ENCODE measurements around the gene OAT. TPM values are rescaled to one million over a fixed set of nuclear protein-coding genes. Genes with fewer than 3 reads are reported as not detected.

Gene OAT
- total RNA-seq, 6 experiments from 2014 or later: 5.2 to 43.8 (median 20.1) TPM

DNA sequence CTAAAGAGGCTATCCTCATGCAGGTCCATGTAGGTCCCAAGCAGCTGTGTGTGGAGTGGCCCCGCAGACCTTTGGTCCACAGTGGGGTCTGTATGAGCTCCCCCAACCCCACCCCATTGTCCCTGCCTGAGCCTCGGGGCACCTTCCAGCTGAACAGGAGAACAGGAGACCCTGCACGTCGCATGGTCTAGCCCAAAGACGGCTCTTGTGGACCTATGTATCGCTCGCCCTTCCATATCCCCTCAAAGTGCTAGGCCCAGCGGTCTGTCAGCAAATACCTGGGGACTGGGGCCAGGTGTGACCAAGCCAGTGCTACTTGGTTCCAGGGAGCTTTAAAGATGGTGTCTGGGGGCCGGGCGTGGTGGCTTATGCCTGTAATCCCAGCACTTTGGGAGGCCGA lies 43.0 kb downstream of the OAT start:
- no peak for TF ChIP-seq CTCF (IDR thresholded peaks at IDR 0.05)
- TF ChIP-seq POLR2A (IDR thresholded peaks at IDR 0.05): no peak
- Histone ChIP-seq H3K9me3 (no peaks in the 10 kb centered on the region), H3K4me1 (no peaks in the 10 kb centered on the region), H3K4me3 (no peak overlapping the region), H3K36me3 (no peaks in the 10 kb centered on the region), H3K27me3 (no peaks in the 10 kb centered on the region), H3K27ac (no peak overlapping the region)
- ATAC-seq (no peak), DNase-seq (no peak)
- intact Hi-C loops (cut with DNase I): loop anchor here in 1 of 2 donors (5.0 kb wide), 1 partner anchor 378 kb away; no protein-coding TSS in a partner anchor
- 63% methylated on average over 2 of the region's 11 CpGs for WGBS (ENCODE audit: insufficient coverage, low coverage, low lambda C conversion rate, missing lambda C conversion rate)

DNA sequence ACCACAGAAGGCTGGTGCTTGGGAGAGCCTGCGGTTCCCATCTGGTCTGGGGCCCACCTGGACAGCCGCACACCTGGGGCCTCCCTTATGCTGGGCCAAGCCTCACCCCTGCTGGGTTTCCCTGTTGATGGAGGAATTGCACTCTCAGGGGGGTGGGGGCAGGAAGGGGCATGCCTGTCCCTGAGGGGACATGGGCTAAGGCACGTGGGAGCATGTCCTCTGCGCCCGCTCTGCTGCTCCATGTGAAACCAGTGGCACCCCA lies 43.4 kb downstream of the OAT start:
- Histone ChIP-seq H3K27me3 (no peaks in the 10 kb centered on the region), H3K36me3 (no peaks in the 10 kb centered on the region), H3K27ac (no peak overlapping the region), H3K9me3 (no peaks in the 10 kb centered on the region), H3K4me3 (no peak overlapping the region), H3K4me1 (no peaks in the 10 kb centered on the region)
- TF ChIP-seq POLR2A (IDR thresholded peaks at IDR 0.05): no peak
- no peak for TF ChIP-seq CTCF (IDR thresholded peaks at IDR 0.05)
- ATAC-seq (no peak), DNase-seq (no peak)
- intact Hi-C loops (cut with DNase I): loop anchor here in 1 of 2 donors (5.0 kb wide), 1 partner anchor 378 kb away; no protein-coding TSS in a partner anchor
- WGBS (ENCODE audit: insufficient coverage, low coverage, low lambda C conversion rate, missing lambda C conversion rate): no CpG with 5 or more reads among the region's 5 CpGs

DNA sequence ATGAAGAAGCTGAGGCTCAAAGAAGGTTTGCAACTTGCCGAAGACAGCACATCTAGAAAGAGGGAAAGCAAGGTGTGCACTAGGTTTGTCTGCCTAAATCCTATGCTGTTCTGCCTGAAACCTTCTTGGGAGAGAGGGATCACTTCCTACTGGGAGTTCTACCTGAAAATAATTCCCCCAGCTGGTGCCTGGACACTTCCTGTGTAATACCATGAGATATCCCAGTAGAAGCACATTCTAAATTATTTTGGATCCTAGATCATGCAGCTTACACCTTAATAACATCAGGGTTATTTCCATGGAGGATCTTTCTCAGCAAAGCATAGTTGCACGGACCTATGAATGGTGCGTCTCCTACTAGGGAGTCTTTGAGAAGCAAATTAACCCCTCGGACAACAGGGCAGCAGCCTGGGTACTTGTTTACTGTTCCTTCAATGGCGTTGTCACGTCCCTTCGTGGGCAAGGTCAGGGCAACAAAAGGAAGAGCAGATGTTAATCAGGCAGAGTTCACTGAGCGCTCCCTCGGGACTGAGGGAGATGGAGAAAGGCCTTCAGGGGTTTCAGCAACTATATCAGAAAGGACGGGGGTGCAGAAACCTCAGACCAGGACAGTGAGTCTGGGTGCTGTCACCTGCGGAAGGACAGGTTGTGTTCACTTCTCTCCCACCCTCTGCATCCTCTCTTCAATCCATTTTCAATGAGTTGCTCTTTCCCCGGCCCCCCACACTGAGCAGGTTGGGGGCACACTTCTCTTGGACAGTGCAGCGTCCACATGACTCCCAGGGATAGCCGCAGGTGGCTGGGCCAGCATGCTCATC lies 44.0 kb downstream of the OAT start:
- WGBS (ENCODE audit: insufficient coverage, low coverage, low lambda C conversion rate, missing lambda C conversion rate): 82% methylated on average over 12 of the region's 14 CpGs
- Histone ChIP-seq H3K4me3 (no peak overlapping the region), H3K4me1 (no peaks in the 10 kb centered on the region), H3K36me3 (no peaks in the 10 kb centered on the region), H3K9me3 (no peaks in the 10 kb centered on the region), H3K27me3 (no peaks in the 10 kb centered on the region), H3K27ac (no peak overlapping the region)
- no peak for TF ChIP-seq POLR2A (IDR thresholded peaks at IDR 0.05)
- no peak for TF ChIP-seq CTCF (IDR thresholded peaks at IDR 0.05)
- ATAC-seq: no peak
- intact Hi-C loops (cut with DNase I): loop anchor here in 1 of 2 donors (5.0 kb wide), 1 partner anchor 377 kb away; no protein-coding TSS in a partner anchor
- DNase-seq: no peak

- Histone ChIP-seq H3K36me3 (no peaks in the 10 kb centered on the region), H3K27ac (no peak overlapping the region), H3K27me3 (no peaks in the 10 kb centered on the region), H3K4me3 (no peak overlapping the region), H3K4me1 (no peaks in the 10 kb centered on the region), H3K9me3 (no peaks in the 10 kb centered on the region)
- intact Hi-C loops (cut with DNase I): no loop called here
- TF ChIP-seq POLR2A (IDR thresholded peaks at IDR 0.05) (no peak), CTCF (IDR thresholded peaks at IDR 0.05) (no peak)
- ATAC-seq: no peak
- no peak for DNase-seq
- WGBS (ENCODE audit: insufficient coverage, low coverage, low lambda C conversion rate, missing lambda C conversion rate): 55% methylated on average over 4 of the region's 4 CpGs
Observed at GRCh38 chr10:124372899-124373298, 45.8 kb downstream of the OAT start.
